HG03565 (cell line): Measurements from ENCODE around the gene GPD2.

ENCODE experiments used
- ATAC-seq: cut with Tn5 transposase; IDR thresholded peaks from one replicate; pipeline ENCODE4 v1.9.1; 2021; ENCODE audit warnings: mild to moderate bottlenecking, moderate library complexity; ENCODE audit not compliant: unreplicated experiment

The GPD2 gene

GRCh38 chr2:156435396-156435717 is 822 bp upstream of the GPD2 start:
- ATAC-seq = no peak

- ATAC-seq = peak; percentile 49
Measured at GRCh38 chr2:156436497-156437085, 412 bp downstream of the GPD2 start.

GRCh38 chr2:156437272-156437930 is 1.2 kb downstream of the GPD2 start:
- ATAC-seq = peak; percentile 17

GRCh38 chr2:156437931-156438410 is 1.8 kb downstream of the GPD2 start:
- ATAC-seq = no peak

- no peak for ATAC-seq
Measured at GRCh38 chr2:156443089-156443488, 6.9 kb downstream of the GPD2 start.

- ATAC-seq = peak; percentile 61
Measured at GRCh38 chr2:156445296-156446220, 9.4 kb downstream of the GPD2 start.

GRCh38 chr2:156447761-156448160 is 11.6 kb downstream of the GPD2 start:
- ATAC-seq = no peak

- ATAC-seq = no peak
Measured at GRCh38 chr2:156448766-156449165, 12.6 kb downstream of the GPD2 start.

- no peak for ATAC-seq
Measured at GRCh38 chr2:156452971-156453370, 16.8 kb downstream of the GPD2 start.

- peak; percentile 45 for ATAC-seq
Measured at GRCh38 chr2:156455361-156455975, 19.3 kb downstream of the GPD2 start.

GRCh38 chr2:156456616-156457015 is 20.4 kb downstream of the GPD2 start:
- peak; percentile 62 for ATAC-seq

- no peak for ATAC-seq
Measured at GRCh38 chr2:156457523-156458517, 21.6 kb downstream of the GPD2 start.

GRCh38 chr2:156459720-156460119 is 23.5 kb downstream of the GPD2 start:
- ATAC-seq = no peak

GRCh38 chr2:156464106-156464505 is 27.9 kb downstream of the GPD2 start:
- no peak for ATAC-seq

GRCh38 chr2:156465573-156465972 is 29.4 kb downstream of the GPD2 start:
- ATAC-seq = no peak

GRCh38 chr2:156466739-156467405 is 30.7 kb downstream of the GPD2 start:
- no peak for ATAC-seq

GRCh38 chr2:156470975-156471583 is 34.9 kb downstream of the GPD2 start:
- ATAC-seq = no peak

- no peak for ATAC-seq
Measured at GRCh38 chr2:156471762-156472161, 35.6 kb downstream of the GPD2 start.

- ATAC-seq = peak; percentile 26
Measured at GRCh38 chr2:156472686-156473085, 36.5 kb downstream of the GPD2 start.
